Astrocyte (in vitro differentiated cells and primary cell): Measurements from ENCODE around the gene SOX15. TPM values are rescaled to one million over a fixed set of nuclear protein-coding genes. Genes with fewer than 3 reads are reported as not detected.
A peak's percentile ranks its signal among the peaks of the same experiment; 100 is the strongest.

ENCODE experiments used
- DNase-seq: peaks from one replicate; pipeline ENCODE4 v3.0.0-alpha.2; 2010; ENCODE audit warnings: low read depth
- FAIRE-seq: peaks from 2 replicates; lab custom pipeline; 2011; peaks lifted over from hg19 to GRCh38; lab: Jason Lieb, UNC
- H2AFZ ChIP-seq: 2 replicates; pipeline ENCODE4 v1.6.0; 2012; ENCODE audit warnings: low read depth, low read length, inconsistent platforms
- H3K27ac ChIP-seq: 2 replicates; pipeline ENCODE4 v1.5.1; 2011; ENCODE audit warnings: low read depth, low read length, inconsistent platforms
- H3K27me3 ChIP-seq: 2 replicates; pipeline ENCODE4 v1.6.0; 2011; ENCODE audit warnings: low read length, inconsistent platforms; ENCODE audit not compliant: insufficient read depth
- H3K36me3 ChIP-seq: 2 replicates; pipeline ENCODE4 v1.5.1; 2011; ENCODE audit warnings: low read length, inconsistent platforms; ENCODE audit not compliant: insufficient read depth
- H3K4me1 ChIP-seq: 2 replicates; pipeline ENCODE4 v1.5.1; 2011; ENCODE audit warnings: low read length, inconsistent platforms; ENCODE audit not compliant: insufficient read depth
- H3K4me2 ChIP-seq: 2 replicates; pipeline ENCODE4 v1.6.0; 2012; ENCODE audit warnings: low read length, inconsistent platforms
- H3K4me3 ChIP-seq: 2 replicates; pipeline ENCODE4 v1.5.1; 2011; ENCODE audit warnings: low read depth, mild to moderate bottlenecking, low read length, inconsistent platforms; ENCODE audit not compliant: insufficient read depth
- H3K79me2 ChIP-seq: 2 replicates; pipeline ENCODE4 v1.6.0; 2012; ENCODE audit warnings: mild to moderate bottlenecking, low read length, inconsistent platforms; ENCODE audit not compliant: insufficient read depth
- H3K9ac ChIP-seq: 2 replicates; pipeline ENCODE4 v1.6.0; 2012; ENCODE audit warnings: mild to moderate bottlenecking, low read length, inconsistent platforms
- H3K9me3 ChIP-seq: 2 replicates; pipeline ENCODE4 v1.5.1; 2012; ENCODE audit warnings: low read depth, mild to moderate bottlenecking, low read length, inconsistent platforms; ENCODE audit not compliant: insufficient read depth
- H4K20me1 ChIP-seq: 2 replicates; pipeline ENCODE4 v1.6.0; 2012; ENCODE audit warnings: low read length, inconsistent platforms; ENCODE audit not compliant: insufficient read depth
- H3K27ac Mint-ChIP-seq: one replicate; pipeline ENCODE4 v1.8.0; 2021; ENCODE audit warnings: mild to moderate bottlenecking, mixed read lengths; ENCODE audit not compliant: unreplicated experiment
- H3K27me3 Mint-ChIP-seq: one replicate; pipeline ENCODE4 v1.8.0; 2021; ENCODE audit warnings: low read depth, mixed read lengths; ENCODE audit not compliant: unreplicated experiment
- H3K36me3 Mint-ChIP-seq: one replicate; pipeline ENCODE4 v1.8.0; 2021; ENCODE audit warnings: low read depth, mixed read lengths; ENCODE audit not compliant: unreplicated experiment
- H3K4me1 Mint-ChIP-seq: one replicate; pipeline ENCODE4 v1.8.0; 2021; ENCODE audit warnings: low read depth, mixed read lengths; ENCODE audit not compliant: unreplicated experiment
- H3K4me3 Mint-ChIP-seq: one replicate; pipeline ENCODE4 v1.8.0; 2021; ENCODE audit warnings: mild to moderate bottlenecking, moderate library complexity, mixed read lengths; ENCODE audit not compliant: unreplicated experiment
- H3K9me3 Mint-ChIP-seq: one replicate; pipeline ENCODE4 v1.8.0; 2021; ENCODE audit warnings: mild to moderate bottlenecking, mixed read lengths; ENCODE audit not compliant: unreplicated experiment
- CTCF ChIP-seq: IDR thresholded peaks from 2 replicates; pipeline ENCODE4 v1.5.1; 2011; ENCODE audit warnings: low read depth, mild to moderate bottlenecking, inconsistent platforms, low read length, moderate library complexity; ENCODE audit not compliant: insufficient read depth
- EZH2 ChIP-seq: IDR thresholded peaks from 2 replicates; pipeline ENCODE4 v1.6.1; 2012; ENCODE audit warnings: mild to moderate bottlenecking, low read length, inconsistent platforms; ENCODE audit not compliant: insufficient read depth
- total RNA-seq: library from RNA; stranded (reverse); gene quantifications from 2 replicates; pipeline ENCODE4 v1.2.1, GENCODE V29; 2021

SOX15 gene
- total RNA-seq, 1 donor from 2014 or later, result 4.0 TPM

GRCh38 chr17:7556627-7557026, 33.3 kb downstream of the SOX15 start:
- TF ChIP-seq CTCF (no peak), EZH2 (no peak)
- Mint-ChIP-seq H3K27ac (no peak overlapping the region), H3K4me1 (peaks cover 11% of the 10 kb centered on the region)

GRCh38 chr17:7555320-7555948, 34.5 kb downstream of the SOX15 start:
- H3K79me2 ChIP-seq, result no peaks in the 10 kb centered on the region
- no peak overlapping the region for H3K4me3 ChIP-seq
- Mint-ChIP-seq H3K27me3 (peaks cover 19% of the 10 kb centered on the region), H3K27ac (peak overlapping the region; percentile 13), H3K4me1 (peaks cover 6% of the 10 kb centered on the region), H3K36me3 (no peaks in the 10 kb centered on the region), H3K4me3 (peak overlapping the region; percentile 5), H3K9me3 (peaks cover 1% of the 10 kb centered on the region)
- peaks cover 10% of the 10 kb centered on the region for H3K4me1 ChIP-seq
- no peaks in the 10 kb centered on the region for H3K36me3 ChIP-seq
- H3K9ac ChIP-seq, result no peak overlapping the region
- no peak for DNase-seq
- H3K9me3 ChIP-seq, result no peaks in the 10 kb centered on the region
- TF ChIP-seq EZH2, result no peak
- TF ChIP-seq CTCF, result peak; percentile 8
- H4K20me1 ChIP-seq, result no peaks in the 10 kb centered on the region
- H3K4me2 ChIP-seq, result no peak overlapping the region
- no peak for FAIRE-seq
- no peaks in the 10 kb centered on the region for H3K27me3 ChIP-seq
- H2AFZ ChIP-seq, result no peak overlapping the region
- H3K27ac ChIP-seq, result no peak overlapping the region

More at GRCh38 chr17:7556627-7557026, 33.3 kb downstream of the SOX15 start:
- peaks cover 13% of the 10 kb centered on the region for H3K27me3 Mint-ChIP-seq
- Histone ChIP-seq H2AFZ (no peak overlapping the region), H3K4me1 (peaks cover 15% of the 10 kb centered on the region), H3K9me3 (no peaks in the 10 kb centered on the region), H3K4me3 (no peak overlapping the region), H3K27me3 (no peaks in the 10 kb centered on the region), H3K36me3 (no peaks in the 10 kb centered on the region), H3K9ac (no peak overlapping the region), H4K20me1 (no peaks in the 10 kb centered on the region), H3K4me2 (no peak overlapping the region), H3K27ac (no peak overlapping the region), H3K79me2 (no peaks in the 10 kb centered on the region)
- H3K9me3 Mint-ChIP-seq, result peaks cover 1% of the 10 kb centered on the region
- DNase-seq (no peak), FAIRE-seq (no peak)
- peak overlapping the region; percentile 35 for H3K4me3 Mint-ChIP-seq
- H3K36me3 Mint-ChIP-seq, result no peaks in the 10 kb centered on the region

- Mint-ChIP-seq H3K27ac (no peak overlapping the region), H3K4me1 (peaks cover 2% of the 10 kb centered on the region), H3K36me3 (no peaks in the 10 kb centered on the region), H3K9me3 (peaks cover 3% of the 10 kb centered on the region), H3K4me3 (peak overlapping the region; percentile 13), H3K27me3 (peaks cover 22% of the 10 kb centered on the region)
- Histone ChIP-seq H2AFZ (no peak overlapping the region), H3K36me3 (no peaks in the 10 kb centered on the region), H3K4me1 (peaks cover 13% of the 10 kb centered on the region), H3K9me3 (no peaks in the 10 kb centered on the region), H3K79me2 (no peaks in the 10 kb centered on the region), H3K27me3 (no peaks in the 10 kb centered on the region), H4K20me1 (no peaks in the 10 kb centered on the region), H3K9ac (no peak overlapping the region), H3K4me3 (no peak overlapping the region), H3K4me2 (no peak overlapping the region), H3K27ac (no peak overlapping the region)
- no peak for DNase-seq
- TF ChIP-seq EZH2 (no peak), CTCF (no peak)
- no peak for FAIRE-seq
These were observed 36.5 kb downstream of the SOX15 start for GRCh38 chr17:7553356-7553755.
